Fibroblast of skin of left biceps (primary cell): ENCODE results near the gene MEIKIN.

ENCODE experiments used
- DNase-seq, 2 experiments: peaks; one replicate each; pipeline ENCODE4 v3.0.0-alpha.2; 2013; ENCODE audit warnings: low read depth in 2 of 2

Gene MEIKIN

DNA sequence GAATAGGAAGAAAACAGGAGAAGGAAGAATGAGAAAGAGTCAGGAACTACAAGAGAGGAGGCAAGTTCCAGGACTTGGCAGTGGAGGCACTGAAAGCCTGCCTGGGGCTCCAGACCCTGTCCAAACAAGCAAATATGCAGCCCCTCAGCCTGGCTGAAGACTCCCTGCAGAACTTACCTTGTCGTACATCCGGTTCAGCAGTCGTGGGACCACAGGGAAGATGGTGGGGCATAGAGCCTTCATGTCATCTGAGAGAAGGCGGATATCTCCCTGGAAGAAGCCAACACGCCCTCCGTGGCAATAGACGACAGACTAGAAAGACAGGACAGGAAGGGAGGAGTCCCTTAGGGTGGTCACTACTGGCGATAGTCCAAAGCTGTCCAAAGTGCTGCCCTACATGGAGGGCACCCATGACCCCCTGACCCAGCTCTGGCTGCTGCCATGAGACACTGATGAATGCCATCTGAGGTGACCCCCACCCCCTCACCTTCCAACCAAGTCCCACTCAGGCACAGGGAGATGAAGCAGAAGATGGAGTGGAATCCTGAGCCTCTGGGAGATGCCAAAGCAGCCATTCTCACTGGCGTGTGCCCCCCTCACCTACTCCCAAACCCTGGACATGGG lies 27.7 kb upstream of the MEIKIN start:
- no peak for DNase-seq

DNA sequence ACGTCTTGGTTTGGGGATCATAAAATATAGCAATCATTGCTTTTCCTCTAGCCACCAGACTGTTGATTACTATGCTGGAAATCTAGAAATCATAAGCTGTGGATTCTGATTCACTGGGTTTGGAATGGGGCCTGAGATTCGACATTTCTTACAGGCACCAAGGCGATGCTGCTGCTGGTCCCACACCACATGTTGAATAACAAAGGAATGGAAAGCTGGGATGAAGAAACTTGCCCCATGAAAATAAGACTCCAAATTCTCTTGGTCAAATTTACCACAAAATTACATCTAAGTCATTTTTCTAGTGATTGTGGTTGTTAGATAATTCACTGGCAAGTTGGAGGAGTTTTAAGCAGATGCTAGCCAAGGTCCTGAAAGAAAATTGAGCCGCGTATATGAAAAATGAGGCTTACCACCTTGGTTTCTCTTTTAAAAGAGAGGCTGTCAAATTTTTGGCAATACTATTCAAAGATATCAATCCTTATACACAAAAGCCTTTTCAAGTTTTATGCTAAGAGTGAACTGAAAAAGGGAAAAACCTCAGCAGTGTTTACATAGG lies 23.0 kb upstream of the MEIKIN start:
- no peak for DNase-seq

DNA sequence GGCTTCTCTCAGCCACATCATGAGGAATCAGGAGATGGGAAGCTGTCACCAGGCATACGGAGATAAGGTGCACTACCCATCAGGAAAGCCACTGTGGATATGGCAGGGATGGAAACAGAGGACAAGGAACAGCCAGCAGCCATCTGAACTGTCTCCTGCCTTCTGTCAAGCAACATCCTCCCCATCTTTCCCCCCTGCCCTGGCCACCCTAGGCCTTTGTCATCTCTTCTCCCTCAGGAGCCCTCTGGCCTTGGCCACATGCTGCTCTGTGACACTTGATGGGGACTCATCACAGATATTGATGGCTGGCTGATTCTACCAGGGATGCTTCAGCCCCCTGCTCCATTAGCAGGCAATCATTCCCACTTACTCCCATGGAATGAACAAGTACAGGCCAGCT lies 21.1 kb upstream of the MEIKIN start:
- DNase-seq: no peak

DNA sequence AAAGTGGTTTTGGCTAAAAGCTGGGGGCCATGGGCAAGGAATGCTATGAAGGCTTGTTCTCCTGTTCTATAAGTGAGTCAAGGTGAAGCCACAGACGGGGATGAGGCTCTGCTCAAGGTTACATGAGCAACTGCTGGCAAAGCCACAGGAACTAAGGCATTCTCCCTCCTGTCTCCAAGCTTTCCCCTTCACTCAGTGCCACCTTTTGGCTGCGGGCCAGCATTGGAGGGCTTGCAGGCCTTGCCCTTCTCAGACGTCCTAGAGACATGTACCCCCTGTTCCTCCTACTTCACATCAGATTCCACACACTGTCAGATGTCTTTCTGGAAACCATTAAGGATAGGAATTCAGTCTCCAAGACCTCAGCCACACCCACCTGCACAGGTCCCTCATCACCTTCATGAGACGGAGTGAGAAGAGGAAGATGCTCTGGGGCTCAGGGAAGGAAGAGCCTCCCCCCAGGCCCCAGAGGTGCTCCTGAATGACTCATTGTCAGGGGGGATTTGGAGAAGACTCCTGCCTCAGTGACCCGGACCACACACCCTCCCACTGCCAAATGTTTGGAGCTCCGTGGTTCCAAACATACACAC lies 20.5 kb upstream of the MEIKIN start:
- no peak for DNase-seq

DNA sequence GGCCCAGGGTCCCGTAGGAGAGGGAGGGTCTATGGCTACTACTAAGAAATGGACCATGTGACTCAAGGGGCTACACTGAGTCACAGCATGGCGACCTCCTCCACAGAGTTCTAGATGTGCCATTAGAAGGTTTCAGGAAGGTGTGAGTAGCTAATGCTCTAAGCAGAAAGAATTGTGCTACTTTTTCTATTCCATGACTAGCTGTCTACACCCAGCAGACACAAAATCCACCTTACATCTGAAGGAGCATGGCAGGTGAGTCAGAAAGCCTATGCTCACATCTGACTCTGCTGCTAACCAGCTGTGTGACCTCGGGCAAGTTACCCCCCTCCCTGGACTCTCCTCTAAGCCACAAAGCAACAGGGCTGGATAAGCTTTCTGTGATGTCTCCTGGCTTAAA lies 14.4 kb upstream of the MEIKIN start:
- DNase-seq: no peak

DNA sequence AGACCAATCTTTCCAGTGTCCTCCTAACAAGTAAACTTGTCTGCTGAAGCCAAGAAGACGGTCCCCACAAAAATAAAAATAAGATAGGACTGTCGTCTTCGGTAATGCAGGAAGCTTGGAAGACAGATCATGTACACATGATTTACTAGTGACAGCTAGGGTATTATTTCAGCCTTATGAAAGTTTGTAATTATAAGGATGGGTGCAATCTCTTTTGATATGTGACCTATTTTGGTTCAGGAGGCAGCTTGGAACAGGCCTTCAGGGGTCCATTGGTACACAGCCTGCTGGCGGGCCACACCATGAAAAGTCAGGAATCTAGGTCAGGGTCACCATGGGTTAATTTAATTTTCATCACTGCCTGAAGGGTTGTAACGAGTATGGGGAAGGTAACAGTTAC lies 13.7 kb upstream of the MEIKIN start:
- no peak for DNase-seq

DNA sequence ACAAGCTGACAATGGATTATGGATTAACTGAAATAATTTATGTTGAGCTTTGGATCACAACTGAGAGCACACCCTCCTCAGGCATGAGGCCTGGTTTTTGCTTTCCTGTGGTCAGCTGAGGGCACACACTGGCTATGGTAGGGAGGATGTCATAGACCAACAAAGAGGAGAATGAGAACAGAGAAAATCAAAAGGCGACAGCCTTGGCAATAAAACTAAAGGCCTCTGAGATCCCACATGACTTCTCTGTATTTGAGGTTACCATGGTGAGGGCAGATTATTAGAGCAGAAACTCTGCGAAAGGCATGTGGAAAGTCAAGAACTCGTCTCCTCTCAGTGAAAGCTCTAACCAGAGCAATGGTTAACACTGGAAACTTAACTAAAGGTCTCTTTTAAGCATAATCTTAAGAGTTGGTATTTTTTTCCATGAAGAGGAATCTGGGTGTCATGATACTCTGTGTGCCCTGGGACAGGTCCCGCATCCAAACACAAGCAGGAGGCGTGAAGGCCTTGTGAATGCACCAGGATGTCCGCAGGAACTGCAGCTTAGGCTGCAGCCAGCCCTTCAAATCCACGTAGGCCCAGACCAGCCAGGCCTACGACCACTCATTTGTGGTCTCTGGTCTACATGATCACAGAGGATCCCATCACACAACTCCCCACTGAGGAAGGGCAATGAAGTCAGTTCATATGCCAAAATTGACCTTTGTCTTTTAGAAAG lies 12.4 kb upstream of the MEIKIN start:
- DNase-seq: no peak

DNA sequence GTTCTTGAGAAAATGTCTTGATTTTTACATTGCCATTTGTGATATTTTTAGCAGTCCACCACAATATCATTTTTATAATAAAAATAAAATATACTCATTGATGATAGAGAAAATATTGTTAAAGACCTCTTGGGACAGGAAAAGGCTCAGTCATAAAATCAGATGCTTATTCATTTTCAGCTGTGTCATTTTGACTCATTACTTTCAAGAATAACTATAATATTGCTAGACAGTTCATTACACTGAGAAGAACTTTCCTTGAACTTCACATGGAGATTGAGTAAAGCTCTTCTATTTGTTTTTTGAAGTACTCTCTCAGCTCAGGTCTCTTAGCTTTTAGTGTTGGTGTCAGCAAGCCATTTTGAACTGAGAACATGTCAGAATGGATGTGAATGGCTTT lies 8.5 kb upstream of the MEIKIN start:
- no peak for DNase-seq

DNA sequence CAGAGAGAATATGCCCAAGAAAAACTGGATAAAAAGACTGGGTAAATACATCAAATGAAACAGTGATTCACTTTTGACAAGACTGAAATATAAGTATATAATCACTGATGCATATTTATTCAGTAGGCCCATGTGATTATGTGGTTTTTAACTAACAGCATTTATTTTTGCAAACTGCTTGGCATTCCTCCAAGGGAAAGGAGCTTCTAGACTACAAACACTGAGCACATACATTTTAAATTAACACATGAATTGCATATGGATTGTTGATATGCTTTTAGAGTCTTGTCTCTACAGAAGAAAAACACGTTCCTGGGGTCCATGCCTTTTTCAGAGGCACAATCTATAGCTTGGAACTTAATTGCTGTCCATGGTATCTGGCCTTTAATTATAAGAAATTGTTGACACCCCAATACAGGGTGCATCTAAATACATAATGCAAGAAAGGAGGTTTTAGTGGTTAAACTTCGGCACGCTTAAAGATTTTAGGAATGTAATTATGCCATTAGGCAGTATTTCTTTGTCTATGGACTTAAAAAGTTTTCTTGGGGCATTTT lies 6.9 kb upstream of the MEIKIN start:
- peak; percentile 10 to 13 for DNase-seq

DNA sequence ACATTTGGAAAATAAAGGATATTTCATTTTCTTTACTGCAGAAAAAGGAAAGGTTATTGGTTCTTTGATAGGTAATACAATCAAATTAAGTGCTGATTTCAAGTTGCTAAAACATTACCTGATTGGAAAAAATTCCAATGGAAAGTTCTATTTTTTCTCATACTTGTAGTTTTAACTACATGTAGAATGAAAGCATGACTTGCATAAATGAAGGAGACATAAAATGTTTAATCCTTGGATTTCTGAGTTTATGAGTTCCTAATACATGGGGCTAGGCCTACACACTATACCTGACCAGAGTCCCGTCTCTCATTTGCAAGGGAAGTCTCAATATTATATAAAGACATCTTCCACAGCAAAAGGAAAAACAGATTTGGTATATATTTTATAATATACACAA lies 5.2 kb upstream of the MEIKIN start:
- DNase-seq: no peak

DNA sequence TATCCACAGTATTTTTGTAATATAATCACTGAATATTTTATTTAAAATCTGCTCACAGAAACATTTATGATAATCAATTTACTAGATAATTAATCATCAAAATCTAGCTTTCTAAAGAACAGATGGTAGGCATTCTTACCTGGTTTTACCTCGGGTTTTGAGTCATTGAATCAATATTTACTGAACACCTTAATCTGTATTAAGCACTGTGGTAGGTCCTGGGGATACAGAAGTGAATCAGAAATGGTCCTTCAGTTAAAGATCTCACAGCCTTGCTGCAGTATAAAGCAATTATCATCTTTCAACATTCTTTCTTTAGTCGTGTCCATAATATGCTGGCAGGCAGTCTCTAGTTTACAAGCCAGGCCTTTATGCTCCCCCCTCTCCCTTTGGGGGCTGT lies 2.0 kb upstream of the MEIKIN start:
- DNase-seq: no peak

DNA sequence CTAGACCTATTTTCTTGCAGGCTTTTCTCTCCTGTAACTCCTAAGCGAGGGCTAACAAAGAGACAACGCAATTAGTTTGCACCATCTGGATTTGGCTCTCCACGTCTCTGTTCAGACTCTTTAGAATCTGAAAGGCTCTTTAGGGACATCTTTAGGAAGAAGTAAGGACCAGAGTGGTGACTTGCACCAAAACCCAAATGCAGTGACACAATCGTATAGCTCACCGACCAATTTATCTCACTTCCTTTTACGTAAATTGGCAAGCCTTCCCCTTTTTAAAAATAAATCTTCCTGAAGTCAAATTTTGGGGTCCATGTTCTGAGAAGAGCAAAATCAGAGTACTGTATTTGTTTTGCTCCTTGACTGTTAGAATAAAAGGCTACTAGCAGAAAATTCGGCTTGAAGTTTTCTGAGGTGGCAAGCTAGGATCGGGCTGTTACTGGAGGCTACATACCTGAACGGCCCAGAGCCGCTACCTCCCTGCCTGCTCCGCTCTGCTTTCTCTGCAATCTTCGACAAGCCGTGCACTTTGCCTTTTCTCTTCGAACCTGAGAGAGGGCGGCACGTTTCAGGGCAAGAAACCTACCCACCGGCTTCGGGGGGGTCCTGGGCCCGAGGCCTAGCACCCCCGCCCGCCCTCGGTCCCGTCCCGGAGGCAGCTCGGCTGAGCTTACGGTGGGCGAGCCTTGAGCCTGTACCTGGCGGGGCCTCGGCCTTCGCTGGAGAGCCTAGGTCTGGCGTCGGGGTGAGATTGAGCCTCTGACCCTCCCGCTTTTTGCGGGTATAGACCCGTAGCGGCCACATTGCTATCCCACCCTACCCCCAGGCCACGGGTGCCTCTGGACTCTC lies 537 bp downstream of the MEIKIN start:
- DNase-seq: no peak

DNA sequence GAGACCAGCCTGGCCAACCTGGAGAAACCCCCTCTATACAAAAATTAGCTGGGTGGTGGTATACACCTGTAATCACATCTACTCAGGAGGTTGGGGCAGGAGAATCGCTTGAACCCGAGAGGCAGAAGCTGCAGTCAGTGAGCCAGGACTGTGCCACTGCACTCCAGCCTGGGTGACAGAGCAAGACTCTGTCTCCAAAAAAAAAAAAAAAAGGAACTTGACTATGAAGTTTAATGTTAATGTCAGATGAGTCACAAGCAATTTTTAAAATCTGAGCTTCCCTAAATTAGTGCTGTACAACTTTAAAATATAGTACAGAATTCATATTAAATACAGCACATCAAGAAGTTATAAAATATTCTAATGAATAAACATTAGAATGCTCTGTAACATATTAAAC lies 1.5 kb downstream of the MEIKIN start:
- DNase-seq: no peak

DNA sequence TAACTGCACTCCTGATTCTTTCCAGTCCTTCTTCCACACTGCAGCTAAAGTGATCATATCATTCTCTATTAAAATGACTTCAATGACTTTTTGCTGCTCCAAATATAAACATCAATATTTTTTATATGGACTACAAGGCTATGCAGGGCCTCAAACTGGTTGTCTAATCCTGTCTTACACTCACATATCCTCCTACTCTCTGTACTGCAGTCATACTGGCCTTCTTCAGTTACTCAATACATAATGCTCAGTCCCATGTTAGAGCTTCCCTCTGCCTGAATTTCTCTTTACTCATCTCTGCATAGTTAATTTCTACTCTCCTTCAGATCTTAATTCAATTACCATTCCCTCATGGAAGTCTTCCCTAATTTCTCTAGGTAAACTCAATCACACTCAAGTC lies 3.4 kb downstream of the MEIKIN start:
- no peak for DNase-seq

DNA sequence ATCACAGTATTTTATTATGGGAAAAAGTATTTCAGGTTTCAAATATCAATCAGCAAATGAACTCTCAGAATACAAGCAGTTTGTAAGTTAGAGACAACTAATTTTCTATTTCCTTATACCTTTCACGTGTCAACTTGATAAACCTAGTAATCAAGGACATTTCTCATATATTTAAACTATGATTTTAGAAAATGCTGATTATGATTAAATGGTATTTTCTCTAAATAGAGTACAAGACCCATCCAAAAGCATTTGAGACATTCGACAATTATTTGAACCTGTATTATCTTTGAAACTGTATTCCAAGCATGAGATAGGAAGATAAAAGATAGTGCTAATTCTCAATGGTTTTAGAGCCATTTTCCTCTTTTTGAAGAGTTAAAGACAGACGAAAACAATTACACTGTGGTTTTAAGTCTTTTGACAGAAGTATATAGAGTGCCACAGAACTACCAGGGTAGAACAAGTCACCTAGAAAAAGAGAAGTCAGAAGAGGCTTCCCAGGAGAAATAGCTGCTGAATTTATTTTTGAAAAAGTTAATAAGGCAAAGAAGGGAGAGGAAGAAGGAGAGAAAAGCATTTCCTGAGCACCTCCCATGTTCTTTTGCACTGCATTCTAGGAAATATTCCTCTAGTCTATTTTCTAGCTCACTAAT lies 5.6 kb downstream of the MEIKIN start:
- DNase-seq: no peak

DNA sequence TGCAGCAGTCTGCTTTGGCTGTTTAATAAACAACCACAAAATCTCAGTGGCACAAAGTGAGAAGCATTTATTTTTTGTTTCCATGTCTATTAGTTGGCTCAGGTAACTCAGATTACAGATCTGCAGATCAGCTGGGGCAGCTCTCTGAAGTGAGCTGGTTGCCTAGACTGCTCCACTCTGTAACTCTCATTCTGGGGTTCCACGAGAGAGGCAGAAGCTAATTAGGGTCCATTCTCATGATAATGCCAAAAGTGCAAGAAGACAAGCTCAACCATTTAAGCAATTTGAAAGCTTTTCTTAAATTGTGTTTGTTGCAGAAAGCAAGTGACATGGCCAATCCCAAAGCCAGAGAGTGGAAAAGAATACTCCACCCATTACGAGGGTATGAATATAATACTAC lies 13.2 kb downstream of the MEIKIN start:
- DNase-seq: no peak

DNA sequence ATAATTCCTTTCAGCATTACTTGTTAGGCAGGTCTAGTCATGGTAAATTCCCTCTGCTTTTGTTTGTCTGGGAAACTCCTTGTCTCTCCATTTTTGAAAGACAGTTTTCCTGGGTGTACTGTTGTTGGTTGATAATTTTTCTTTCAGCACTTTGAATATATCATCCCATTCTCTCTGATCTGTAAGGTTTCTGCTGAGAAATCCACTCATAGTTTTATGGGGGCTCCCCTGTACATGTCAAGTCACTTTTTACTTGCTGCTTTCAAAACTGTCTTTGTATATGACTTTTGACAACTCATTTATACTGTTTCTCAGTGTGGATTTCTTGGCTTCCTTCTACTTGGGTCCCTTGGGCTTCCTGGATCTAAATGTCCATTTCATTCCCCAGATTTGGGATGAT lies 16.5 kb downstream of the MEIKIN start:
- DNase-seq: no peak

DNA sequence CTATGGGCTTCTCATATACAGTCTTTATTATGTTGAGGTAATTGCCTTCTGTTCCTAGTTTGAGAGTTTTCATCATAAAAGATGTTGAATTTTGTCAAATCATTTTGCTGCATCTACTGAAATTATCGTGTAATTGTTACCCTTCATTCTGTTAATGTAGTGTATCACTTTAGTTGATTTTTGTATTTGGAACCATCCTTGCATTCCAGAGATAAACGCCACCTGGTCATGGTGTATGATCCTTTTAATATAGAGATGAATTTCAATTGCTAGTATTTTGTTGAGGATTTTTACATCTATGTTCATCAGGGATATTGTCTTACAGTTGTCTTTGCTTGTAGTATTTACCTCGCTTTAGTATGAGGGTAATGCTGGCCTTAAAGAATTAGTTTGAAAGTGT lies 19.3 kb downstream of the MEIKIN start:
- no peak for DNase-seq

DNA sequence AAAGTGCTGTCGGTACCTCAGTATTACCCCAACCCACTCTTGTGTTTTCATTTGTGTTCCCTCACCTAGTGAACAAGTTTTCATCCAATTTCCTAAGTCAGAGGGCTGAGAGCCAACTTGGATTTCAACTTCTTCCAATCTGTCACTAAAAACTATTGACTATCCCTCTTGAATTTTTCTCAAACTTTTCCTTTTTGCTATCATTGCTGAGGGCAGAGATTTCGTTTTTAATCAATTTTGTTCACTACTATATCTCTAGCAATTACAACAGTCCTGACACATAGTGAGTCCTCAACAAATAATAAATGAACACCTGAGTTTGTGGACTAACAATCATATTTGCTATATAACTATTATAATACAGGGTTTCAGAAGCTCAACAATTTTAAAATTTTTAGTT lies 29.0 kb downstream of the MEIKIN start:
- DNase-seq: no peak

DNA sequence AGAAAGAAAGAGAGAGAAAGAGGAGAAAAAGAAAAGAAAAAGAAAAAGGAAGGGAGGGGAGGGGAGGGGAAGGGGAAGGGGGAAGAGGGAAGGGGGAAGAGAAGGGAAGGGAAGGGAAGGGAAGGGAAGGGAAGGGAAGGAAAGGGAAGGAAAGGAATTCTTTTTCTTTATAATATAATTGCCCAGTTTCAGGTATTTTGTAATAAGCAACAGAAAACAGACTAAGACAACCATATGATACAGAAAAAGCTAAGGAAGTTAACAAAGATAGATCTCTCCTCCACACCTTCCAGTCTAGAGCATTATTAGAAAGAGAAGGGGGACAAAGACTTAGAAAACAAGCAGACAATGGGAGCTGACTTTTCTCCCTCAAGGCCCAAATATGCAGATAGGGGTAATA lies 31.0 kb downstream of the MEIKIN start:
- DNase-seq: no peak

DNA sequence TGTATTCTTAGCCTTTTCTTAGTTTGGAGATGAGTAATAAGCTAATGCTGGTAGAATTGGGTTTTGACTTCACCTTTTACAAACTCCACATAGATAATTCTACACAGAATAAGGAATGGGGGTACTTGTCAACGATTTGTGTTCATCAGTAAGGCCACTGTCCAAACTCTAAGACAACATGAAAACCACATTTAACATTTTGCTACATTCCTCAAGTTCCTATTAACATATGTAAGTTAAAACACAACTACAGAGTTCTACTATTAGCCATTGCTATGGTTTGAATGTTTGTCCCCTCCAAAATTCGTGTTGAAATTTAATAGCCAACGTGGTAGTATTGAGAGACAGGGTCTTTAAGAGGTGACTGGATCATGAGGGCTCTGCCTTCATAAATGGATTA lies 31.9 kb downstream of the MEIKIN start:
- DNase-seq: no peak
